Liver (tissue), 9 donors: ENCODE results near the gene EPC1. TPM values are rescaled to one million over a fixed set of nuclear protein-coding genes. Genes with fewer than 3 reads are reported as not detected.

Experiments
- DNase-seq: peaks from one replicate; pipeline ENCODE4 v3.0.0-alpha.2; 2017; ENCODE audit warnings: low spot score
- H3K27ac ChIP-seq, 2 donors: one replicate each; pipeline ENCODE4 v1.7.0; 2013; ENCODE audit warnings: inconsistent platforms in 2 of 2, low read length in 2 of 2, control low read depth in 1 of 2, low read depth in 1 of 2, mild to moderate bottlenecking in 1 of 2
- H3K27me3 ChIP-seq, 4 donors: one replicate each; pipeline versions ENCODE4 v1.6.1 to v1.7.0; 2013; ENCODE audit warnings: low read length in 3 of 4, inconsistent platforms in 1 of 4, mild to moderate bottlenecking in 1 of 4, moderate library complexity in 1 of 4; ENCODE audit not compliant: control insufficient read depth in 4 of 4, insufficient read depth in 4 of 4
- H3K36me3 ChIP-seq, 4 donors: one replicate each; pipeline versions ENCODE4 v1.6.1 to v1.7.0; 2013; ENCODE audit warnings: low read length in 3 of 4, mild to moderate bottlenecking in 3 of 4, low read depth in 1 of 4, moderate library complexity in 1 of 4; ENCODE audit not compliant: control insufficient read depth in 4 of 4, insufficient read depth in 3 of 4
- H3K4me1 ChIP-seq, 4 donors: one replicate each; pipeline versions ENCODE4 v1.6.1 to v1.7.0; 2013; ENCODE audit warnings: low read length in 3 of 4, mild to moderate bottlenecking in 3 of 4, moderate library complexity in 1 of 4; ENCODE audit not compliant: control insufficient read depth in 4 of 4, insufficient read depth in 4 of 4
- H3K4me3 ChIP-seq, 3 donors: one replicate each; pipeline versions ENCODE4 v1.6.1 to v1.7.0; 2013; ENCODE audit warnings: low read length in 3 of 3, control low read depth in 1 of 3, low read depth in 1 of 3, mild to moderate bottlenecking in 1 of 3
- H3K9ac ChIP-seq, 2 donors: one replicate each; pipeline ENCODE4 v1.7.0; 2013; ENCODE audit warnings: low read length in 2 of 2, mild to moderate bottlenecking in 2 of 2, moderate library complexity in 2 of 2, control low read depth in 1 of 2, low read depth in 1 of 2
- H3K9me3 ChIP-seq, 4 donors: one replicate each; pipeline versions ENCODE4 v1.6.1 to v1.7.0; 2013; ENCODE audit warnings: low read length in 3 of 4; ENCODE audit not compliant: control insufficient read depth in 4 of 4
- CTCF ChIP-seq: fragments of 150-350 bp; IDR thresholded peaks from 2 replicates; pipeline ENCODE4 v1.5.1; 2017; ENCODE audit warnings: improper control_type of control experiment, low read depth, low read length; ENCODE audit not compliant: missing input control
- EGR1 ChIP-seq, 2 donors: IDR thresholded peaks; 2 replicates each; pipeline ENCODE4 v1.6.1; 2016 to 2018; ENCODE audit warnings: antibody characterized with exemption in 2 of 2, low read depth in 2 of 2
- FOXA2 ChIP-seq: IDR thresholded peaks from 2 replicates; pipeline ENCODE4 v1.6.1; 2016; ENCODE audit warnings: antibody characterized with exemption
- HNF4A ChIP-seq, 2 donors: conservative IDR thresholded peaks; 2 replicates each; pipeline ENCODE4 v1.6.1; 2016; ENCODE audit warnings: antibody characterized with exemption in 2 of 2, mild to moderate bottlenecking in 2 of 2
- JUND ChIP-seq, 2 donors: IDR thresholded peaks; 2 replicates each; pipeline ENCODE4 v1.6.1; 2016; ENCODE audit warnings: antibody characterized with exemption in 2 of 2
- RAD21 ChIP-seq, 2 donors: IDR thresholded peaks; 2 replicates each; pipeline ENCODE4 v1.6.1; 2016; ENCODE audit warnings: antibody characterized with exemption in 2 of 2, mild to moderate bottlenecking in 2 of 2
- REST ChIP-seq: IDR thresholded peaks from 2 replicates; pipeline ENCODE4 v1.6.1; 2016; ENCODE audit warnings: antibody characterized with exemption, mild to moderate bottlenecking
- RXRA ChIP-seq, 2 donors: IDR thresholded peaks; 2 replicates each; pipeline ENCODE4 v1.6.1; 2017 to 2018; ENCODE audit warnings: antibody characterized with exemption in 2 of 2, mild to moderate bottlenecking in 1 of 2
- TAF1 ChIP-seq: conservative IDR thresholded peaks from 2 replicates; pipeline ENCODE4 v1.6.1; 2016; ENCODE audit warnings: antibody characterized with exemption, mild to moderate bottlenecking
- ZBTB33 ChIP-seq: IDR thresholded peaks from 2 replicates; pipeline ENCODE4 v1.6.1; 2016; ENCODE audit warnings: antibody characterized with exemption
- WGBS: extraction: QIAGEN DNeasy Blood & Tissue Kit; methylation state at CpG from one replicate; pipeline ENCODE4 v1.1.7; 2013; 5-methylcytosine and 5-hydroxymethylcytosine counted together
- polyA plus RNA-seq, 2 donors: library from polyadenylated mRNA; stranded (reverse) in 1 of 2; unstranded in 1 of 2; fragments of 200-250 nt in 1 of 2; fragments of >200 nt in 1 of 2; fragmentation: Nextera tagmentation in 1 of 2; extraction: Ambion mirVana in 1 of 2; gene quantifications; one replicate each; pipeline versions ENCODE4 v1.2.1 to v1.2.3, GENCODE V29; 2013 to 2015
- total RNA-seq, 2 donors: library from RNA; depleted of rRNA; stranded (reverse); fragments of >200 nt; gene quantifications; one replicate each; pipeline ENCODE4 v1.2.3, GENCODE V29; 2014
- donor health status: healthy.
- donor health status: healthy.
- donor health status: healthy.
- donor health status: healthy.
- donor health status: healthy.

EPC1 gene
- total and polyA plus RNA-seq, 4 donors: 5.6 to 30.9 (median 16.0) TPM

GRCh38 chr10:32333849-32334248, 13.1 kb downstream of the EPC1 start (continued):
- TF ChIP-seq REST (no peak), HNF4A (conservative IDR thresholded peaks at IDR 0.05) (no peak), JUND (IDR thresholded peaks at IDR 0.05) (no peak), RXRA (IDR thresholded peaks at IDR 0.05) (no peak)

DNA sequence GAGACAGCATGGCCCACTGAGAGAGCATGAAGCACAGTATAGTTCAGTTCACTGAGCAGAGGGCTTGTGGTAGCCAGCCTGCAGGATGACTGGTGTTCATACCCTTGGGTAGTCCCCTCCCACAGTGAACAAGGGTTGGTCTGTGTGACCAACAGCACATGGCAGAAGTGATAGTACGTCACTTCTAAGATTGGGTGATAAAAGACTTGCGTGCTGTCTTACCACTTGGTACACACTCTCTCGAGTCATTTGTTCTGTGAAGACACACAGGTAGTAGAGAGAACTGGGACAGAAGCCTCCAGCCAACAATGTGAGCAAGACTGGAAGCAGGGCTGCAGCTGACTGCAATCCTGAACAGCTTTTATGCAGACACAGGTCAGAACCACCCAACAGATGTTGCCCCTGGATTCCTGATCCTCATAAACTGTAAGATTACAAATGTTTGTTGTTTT, 14.6 kb downstream of the EPC1 start:
- no peak for DNase-seq
- H3K27ac ChIP-seq: no peak overlapping the region
- TF ChIP-seq ZBTB33 (no peak), EGR1 (IDR thresholded peaks at IDR 0.05; ENCODE audit: low read depth in 2 of 2) (no peak), CTCF (no peak), REST (no peak), FOXA2 (no peak), TAF1 (no peak), RAD21 (IDR thresholded peaks at IDR 0.05) (no peak)
- no peak overlapping the region for H3K9ac ChIP-seq
- WGBS: 51% methylated on average over 3 of the region's 3 CpGs
- H3K4me3 ChIP-seq: no peak overlapping the region
- H3K36me3 ChIP-seq: no peaks in the 10 kb centered on the region
- peaks cover 5 to 59% (median 20%) of the 10 kb centered on the region in 4 donors for H3K4me1 ChIP-seq
- H3K27me3 ChIP-seq: no peaks in the 10 kb centered on the region
- H3K9me3 ChIP-seq: no peaks in the 10 kb centered on the region
